H1 (cell line): ENCODE measurements around the gene BRCA1. TPM values are rescaled to one million over a fixed set of nuclear protein-coding genes. Genes with fewer than 3 reads are reported as not detected.
A peak's percentile ranks its signal among the peaks of the same experiment; 100 is the strongest.

Source experiments
- CTCF ChIA-PET: fragments of 300-600 bp; sonication (Branson Sonifier 250); formaldehyde crosslinking; loops from one replicate; lab custom pipeline; 2021; ENCODE audit not compliant: partially characterized antibody; lab: Charles Lee
- POLR2A ChIA-PET: fragments of 300-600 bp; sonication (Branson Sonifier 250); formaldehyde crosslinking; loops from one replicate; lab custom pipeline; 2021; ENCODE audit warnings: inconsistent platforms; ENCODE audit not compliant: partially characterized antibody; lab: Charles Lee
- DNase-seq, 2 experiments: peaks; one replicate each; pipeline versions ENCODE4 v3.0.0 to v3.0.0-alpha.2; 2010 to 2022; ENCODE audit warnings: low spot score in 2 of 2, low read depth in 1 of 2, mixed read lengths in 1 of 2
- FAIRE-seq: peaks from 2 replicates; lab custom pipeline; 2011; peaks lifted over from hg19 to GRCh38; lab: Jason Lieb, UNC
- H2AFZ ChIP-seq: 2 replicates; pipeline ENCODE4 v1.8.1; 2012; ENCODE audit warnings: low read length, inconsistent platforms
- H2AK5ac ChIP-seq: 2 replicates; pipeline ENCODE4 v1.6.1; 2013; ENCODE audit warnings: low read depth, low read length
- H2BK120ac ChIP-seq: replicated peaks from 2 replicates; pipeline ENCODE3; 2013; ENCODE audit warnings: low read depth, low read length, inconsistent platforms
- H2BK12ac ChIP-seq: 2 replicates; pipeline ENCODE4 v1.6.1; 2013; ENCODE audit warnings: low read depth, low read length
- H2BK15ac ChIP-seq: 2 replicates; pipeline ENCODE4 v1.6.1; 2013; ENCODE audit warnings: low read length
- H2BK20ac ChIP-seq: 2 replicates; pipeline ENCODE4 v1.6.1; 2013; ENCODE audit warnings: low read length
- H2BK5ac ChIP-seq: 2 replicates; pipeline ENCODE4 v1.6.1; 2013; ENCODE audit warnings: low read depth, low read length
- H3K14ac ChIP-seq: 2 replicates; pipeline ENCODE4 v1.6.1; 2013; ENCODE audit warnings: inconsistent platforms; ENCODE audit not compliant: insufficient read length
- H3K18ac ChIP-seq: 2 replicates; pipeline ENCODE4 v1.6.1; 2013; ENCODE audit warnings: low read length; ENCODE audit errors: extremely low read depth
- H3K23ac ChIP-seq: 2 replicates; pipeline ENCODE4 v1.6.1; 2013; ENCODE audit warnings: inconsistent platforms; ENCODE audit not compliant: insufficient read length
- H3K23me2 ChIP-seq: 2 replicates; pipeline ENCODE4 v1.6.1; 2013; ENCODE audit warnings: low read depth, low read length
- H3K27ac ChIP-seq: 2 replicates; pipeline ENCODE4 v1.6.1; 2011; ENCODE audit warnings: low read depth, low read length, inconsistent platforms
- H3K27me3 ChIP-seq, 4 experiments: replicated peaks in 1 of 4; 1 replicate in 1 of 4; 2 replicates in 3 of 4; pipeline versions ENCODE4 v1.6.1 to v1.8.1; 2011 to 2013; ENCODE audit warnings: low read length in 3 of 4, mild to moderate bottlenecking in 3 of 4, inconsistent platforms in 2 of 4, mixed read lengths in 2 of 4, moderate library complexity in 1 of 4; ENCODE audit not compliant: control insufficient read depth in 3 of 4, insufficient read depth in 3 of 4; ENCODE audit errors: extremely low read depth in 1 of 4
- H3K36me3 ChIP-seq, 4 experiments: 2 replicates each; pipeline versions ENCODE4 v1.6.1 to v1.8.1; 2011 to 2013; ENCODE audit warnings: mild to moderate bottlenecking in 4 of 4, low read length in 3 of 4, moderate library complexity in 2 of 4, control low read depth in 1 of 4, inconsistent platforms in 1 of 4; ENCODE audit not compliant: insufficient read depth in 4 of 4, control insufficient read depth in 2 of 4
- H3K4ac ChIP-seq: replicated peaks from 2 replicates; pipeline ENCODE3; 2013; ENCODE audit warnings: low read length, low read depth, mixed read lengths, inconsistent platforms; ENCODE audit not compliant: insufficient read length
- H3K4me1 ChIP-seq, 4 experiments: replicated peaks in 1 of 4; 1 replicate in 1 of 4; 2 replicates in 3 of 4; pipeline versions ENCODE4 v1.6.1 to v1.8.1; 2011 to 2013; ENCODE audit warnings: low read length in 3 of 4, inconsistent platforms in 2 of 4, mixed read lengths in 1 of 4; ENCODE audit not compliant: insufficient read depth in 4 of 4, control insufficient read depth in 3 of 4
- H3K4me2 ChIP-seq, 2 experiments: 2 replicates each; pipeline versions ENCODE4 v1.6.1 to v1.8.1; 2011 to 2013; ENCODE audit warnings: low read depth in 2 of 2, low read length in 2 of 2, control low read depth in 1 of 2, inconsistent platforms in 1 of 2, mild to moderate bottlenecking in 1 of 2; ENCODE audit not compliant: insufficient read depth in 1 of 2
- H3K4me3 ChIP-seq, 4 experiments: fragments of 200-600, 300-600 bp in 1 of 4; sonication (generic), shearing (Covaris generic), sonication (Bioruptor Twin) in 1 of 4; 2 replicates each; pipeline versions ENCODE4 v1.5.1 to v1.8.1; 2011 to 2016; ENCODE audit warnings: low read length in 4 of 4, low read depth in 3 of 4, control low read depth in 2 of 4, inconsistent platforms in 2 of 4, mild to moderate bottlenecking in 2 of 4, mixed read lengths in 1 of 4, moderate library complexity in 1 of 4; ENCODE audit not compliant: insufficient read depth in 2 of 4; ENCODE audit errors: extremely low read depth in 1 of 4
- H3K56ac ChIP-seq: replicated peaks from 2 replicates; pipeline ENCODE3; 2013; ENCODE audit warnings: low read depth, mild to moderate bottlenecking, mixed read lengths, low read length, inconsistent platforms; ENCODE audit not compliant: insufficient read length
- H3K79me1 ChIP-seq: 2 replicates; pipeline ENCODE4 v1.6.1; 2013; ENCODE audit warnings: low read depth, low read length, control low read depth
- H3K79me2 ChIP-seq, 2 experiments: 2 replicates each; pipeline versions ENCODE4 v1.6.1 to v1.8.1; 2012 to 2013; ENCODE audit warnings: low read length in 2 of 2, mild to moderate bottlenecking in 2 of 2, inconsistent platforms in 1 of 2; ENCODE audit not compliant: insufficient read depth in 2 of 2, control insufficient read depth in 1 of 2
- H3K9ac ChIP-seq, 4 experiments: replicated peaks in 1 of 4; 1 replicate in 1 of 4; 2 replicates in 3 of 4; pipeline versions ENCODE4 v1.6.1 to v1.8.1; 2011 to 2013; ENCODE audit warnings: low read depth in 3 of 4, low read length in 3 of 4, control low read depth in 2 of 4, mild to moderate bottlenecking in 2 of 4, moderate library complexity in 2 of 4, inconsistent platforms in 1 of 4; ENCODE audit errors: extremely low read depth in 1 of 4
- H3K9me3 ChIP-seq, 2 experiments: 2 replicates each; pipeline versions ENCODE4 v1.6.1 to v1.8.1; 2012 to 2013; ENCODE audit warnings: mild to moderate bottlenecking in 2 of 2, moderate library complexity in 2 of 2, control low read depth in 1 of 2, inconsistent platforms in 1 of 2, low read depth in 1 of 2, low read length in 1 of 2, mixed read lengths in 1 of 2; ENCODE audit not compliant: insufficient read depth in 2 of 2
- H4K20me1 ChIP-seq, 2 experiments: replicated peaks in 1 of 2; 2 replicates each; pipeline versions ENCODE3 to v1.8.1; 2011 to 2013; ENCODE audit warnings: inconsistent platforms in 2 of 2, low read length in 2 of 2, mild to moderate bottlenecking in 1 of 2; ENCODE audit not compliant: insufficient read depth in 2 of 2, control insufficient read depth in 1 of 2
- H4K5ac ChIP-seq: 2 replicates; pipeline ENCODE4 v1.6.1; 2013; ENCODE audit warnings: low read length, low read depth, mixed read lengths, inconsistent platforms; ENCODE audit not compliant: insufficient read length
- H4K8ac ChIP-seq: 2 replicates; pipeline ENCODE4 v1.8.0; 2013; ENCODE audit warnings: mild to moderate bottlenecking, moderate library complexity, low read length, inconsistent platforms; ENCODE audit not compliant: insufficient read depth; ENCODE audit errors: extremely low read depth
- H4K91ac ChIP-seq: replicated peaks from 2 replicates; pipeline ENCODE3; 2013; ENCODE audit warnings: low read length, mixed read lengths, inconsistent platforms; ENCODE audit not compliant: insufficient read length
- CTCF ChIP-seq, 3 experiments: IDR thresholded peaks; 1 replicate in 2 of 3; 2 replicates in 1 of 3; pipeline versions ENCODE4 v1.5.1 to v1.6.1; 2011; ENCODE audit warnings: low read length in 3 of 3, mild to moderate bottlenecking in 3 of 3, inconsistent platforms in 2 of 3, low read depth in 1 of 3, moderate library complexity in 1 of 3; ENCODE audit not compliant: insufficient read depth in 1 of 3; ENCODE audit errors: control extremely low read depth in 1 of 3
- WGBS, 2 experiments: shearing (Covaris generic) in 1 of 2; methylation state at CpG; one replicate each; pipeline versions ENCODE4 v1.1.6 to v1.1.7; 2013 to 2015; ENCODE audit warnings: low lambda C conversion rate in 2 of 2, mixed read lengths in 2 of 2, inconsistent platforms in 1 of 2, low coverage in 1 of 2, missing lambda C conversion rate in 1 of 2; ENCODE audit not compliant: insufficient replicate concordance in 2 of 2, insufficient coverage in 1 of 2, insufficient read length in 1 of 2; ENCODE audit errors: extremely low coverage in 1 of 2, missing lambda C conversion rate in 1 of 2; 5-methylcytosine and 5-hydroxymethylcytosine counted together
- polyA plus RNA-seq, 7 experiments: library from polyadenylated mRNA; depleted of rRNA in 3 of 7; stranded (reverse) in 5 of 7; unstranded in 2 of 7; fragments of >200 nt in 5 of 7; fragments of 200-250 nt in 2 of 7; gene quantifications; 1 replicate in 5 of 7; 2 replicates in 1 of 7; 4 replicates in 1 of 7; pipeline versions ENCODE4 v1.2.1 to v1.2.3, GENCODE V29; 2011 to 2013; ENCODE audit warnings: missing spikeins in 2 of 7, mixed read lengths in 2 of 7
- total RNA-seq: library from RNA; stranded (reverse); fragmentation: NEBNext Ultra II Directional; extraction: Animal tissue kit (Norgen Biotek cat#: 25700); gene quantifications from 2 replicates; pipeline ENCODE4 v1.2.1, GENCODE V29; 2021

Gene BRCA1
- total and polyA plus RNA-seq, 2 of the 8 experiments (the other 6 are each of a cell fraction or from before 2014, with no cell fraction given), result 30.7 to 39.2 TPM

- ChIA-PET POLR2A (interaction anchor here (0.7 to 7.5 kb wide), 10 partner anchors 10 to 300 kb away, joined by 3 to 104 read pairs (median 4); partner anchors contain the start of genes IFI35, RPL27 and TMEM106A), CTCF (interaction anchor here (0.5 to 1.3 kb wide), 5 partner anchors 9 to 258 kb away, joined by 3 read pairs; no protein-coding TSS in a partner anchor)
Observed at GRCh38 chr17:43014649-43015542, 110.3 kb downstream of the BRCA1 start.

More at GRCh38 chr17:43014649-43015542, 110.3 kb downstream of the BRCA1 start:
- Histone ChIP-seq H2AFZ (no peak overlapping the region), H3K18ac (no peak overlapping the region), H2BK20ac (no peak overlapping the region), H4K91ac (no peak overlapping the region), H2BK12ac (no peak overlapping the region), H3K56ac (no peak overlapping the region), H3K9me3 (no peaks in the 10 kb centered on the region), H4K8ac (peak overlapping the region; percentile 62; the same call in 1 of the 2 replicates), H3K27ac (peak overlapping the region; percentile 21; the same call in 1 of the 2 replicates), H3K27me3 (no peaks in the 10 kb centered on the region), H4K5ac (no peak overlapping the region), H2BK15ac (no peak overlapping the region), H2BK120ac (no peak overlapping the region), H3K4ac (no peak overlapping the region), H3K4me2 (no peak overlapping the region), H3K4me3 (no peak overlapping the region), H3K79me1 (peaks cover 16% of the 10 kb centered on the region), H3K9ac (no peak overlapping the region), H3K23me2 (no peaks in the 10 kb centered on the region; the same call in 1 of the 2 replicates), H3K36me3 (peaks cover 6 to 36% (median 12%) of the 10 kb centered on the region in 4 experiments; a peak in 7 of 8 replicates), H2BK5ac (no peak overlapping the region), H4K20me1 (peaks cover 12% of the 10 kb centered on the region in 2 experiments), H3K4me1 (peaks cover 4 to 14% (median 6%) of the 10 kb centered on the region in 4 experiments), H3K14ac (no peak overlapping the region), H3K79me2 (peaks cover 0 to 22% of the 10 kb centered on the region in 2 experiments; a peak in 3 of 4 replicates), H2AK5ac (no peak overlapping the region), H3K23ac (no peak overlapping the region)
- DNase-seq (no peak), FAIRE-seq (no peak)
- 88% methylated on average over 8 of the region's 8 CpGs; no CpG with 5 or more reads in 1 of the 2 experiments for WGBS, 2 experiments
- no peak for TF ChIP-seq CTCF (IDR thresholded peaks at IDR 0.05; ENCODE audit: control extremely low read depth in 1 of 3, insufficient read depth in 1 of 3, low read depth in 1 of 3, low read length in 3 of 3)
